CD4-positive, alpha-beta memory T cell (primary cell): ENCODE data around the gene CIZ1. TPM values are rescaled to one million over a fixed set of nuclear protein-coding genes. Genes with fewer than 3 reads are reported as not detected.
A peak's percentile ranks its signal among the peaks of the same experiment; 100 is the strongest.

Experiments used
- CTCF ChIA-PET: fragments of 350-600 bp; sonication (Branson Sonifier 250); formaldehyde crosslinking; loops from one replicate; lab custom pipeline; 2021; ENCODE audit warnings: inconsistent platforms; ENCODE audit not compliant: partially characterized antibody; lab: Charles Lee
- POLR2A ChIA-PET: fragments of 350-600 bp; sonication (Branson Sonifier 250); formaldehyde crosslinking; loops from one replicate; lab custom pipeline; 2021; ENCODE audit not compliant: partially characterized antibody; lab: Charles Lee
- DNase-seq, 5 donors: peaks; one replicate each; pipeline versions ENCODE4 v3.0.0 to v3.0.0-alpha.2; 2020 to 2022; ENCODE audit warnings: mixed read lengths in 1 of 5
- H3K27ac ChIP-seq: one replicate; pipeline ENCODE4 v1.7.0; 2013; ENCODE audit warnings: low read depth, low read length
- H3K27me3 ChIP-seq: 2 replicates; pipeline ENCODE4 v1.7.0; 2013; ENCODE audit warnings: mild to moderate bottlenecking, low read length, moderate library complexity; ENCODE audit not compliant: insufficient read depth
- H3K36me3 ChIP-seq: 2 replicates; pipeline ENCODE4 v1.7.0; 2013; ENCODE audit warnings: mild to moderate bottlenecking, low read length, moderate library complexity; ENCODE audit not compliant: insufficient read depth
- H3K4me1 ChIP-seq: 2 replicates; pipeline ENCODE4 v1.7.0; 2013; ENCODE audit warnings: mild to moderate bottlenecking, low read length, moderate library complexity; ENCODE audit not compliant: insufficient read depth
- H3K4me3 ChIP-seq, 2 donors: one replicate each; pipeline ENCODE4 v1.7.0; 2013; ENCODE audit warnings: low read length in 2 of 2, mild to moderate bottlenecking in 1 of 2
- H3K9me3 ChIP-seq, 2 donors: one replicate each; pipeline ENCODE4 v1.7.0; 2013; ENCODE audit warnings: low read length in 2 of 2, control low read depth in 1 of 2; ENCODE audit not compliant: control insufficient read depth in 1 of 2
- H3K27ac Mint-ChIP-seq, 7 donors: one replicate each; pipeline ENCODE4 v1.8.0; 2020 to 2021; ENCODE audit warnings: mixed read lengths in 7 of 7, mild to moderate bottlenecking in 6 of 7, inconsistent platforms in 3 of 7, moderate library complexity in 3 of 7
- H3K27me3 Mint-ChIP-seq, 2 donors: one replicate each; pipeline ENCODE4 v1.8.0; 2020 to 2021; ENCODE audit warnings: mixed read lengths in 2 of 2
- H3K36me3 Mint-ChIP-seq, 2 donors: one replicate each; pipeline ENCODE4 v1.8.0; 2020 to 2021; ENCODE audit warnings: mixed read lengths in 2 of 2, inconsistent platforms in 1 of 2, mild to moderate bottlenecking in 1 of 2
- H3K4me1 Mint-ChIP-seq, 4 donors: one replicate each; pipeline ENCODE4 v1.8.0; 2020 to 2021; ENCODE audit warnings: mixed read lengths in 4 of 4, mild to moderate bottlenecking in 1 of 4
- H3K4me3 Mint-ChIP-seq, 8 donors: one replicate each; pipeline ENCODE4 v1.8.0; 2020 to 2021; ENCODE audit warnings: mixed read lengths in 8 of 8, mild to moderate bottlenecking in 7 of 8, moderate library complexity in 6 of 8, inconsistent platforms in 3 of 8
- H3K9me3 Mint-ChIP-seq, 8 donors: one replicate each; pipeline ENCODE4 v1.8.0; 2020 to 2021; ENCODE audit warnings: mixed read lengths in 8 of 8, mild to moderate bottlenecking in 5 of 8, inconsistent platforms in 3 of 8, moderate library complexity in 1 of 8
- intact Hi-C: fragments of 100-400 bp; cut with micrococcal nuclease; formaldehyde crosslinking; loops from one replicate; pipeline ENCODE4 v1.15.1; 2023
- polyA plus RNA-seq, 2 donors: library from polyadenylated mRNA; unstranded; fragments of 300-500 nt; fragmentation: Illumina TruSeq; gene quantifications; one replicate each; pipeline ENCODE4 v1.2.3, GENCODE V29; 2021
- total RNA-seq, 2 experiments: library from RNA; stranded (reverse); gene quantifications; one replicate each; pipeline ENCODE4 v1.2.3, GENCODE V29; 2021

CIZ1 gene
- total and polyA plus RNA-seq, 4 experiments from 2014 or later: 3.1 to 165 (median 97.3) TPM

- Histone ChIP-seq H3K9me3 (no peaks in the 10 kb centered on the region), H3K27me3 (no peaks in the 10 kb centered on the region), H3K4me1 (no peaks in the 10 kb centered on the region), H3K36me3 (no peaks in the 10 kb centered on the region), H3K27ac (no peak overlapping the region), H3K4me3 (no peak overlapping the region)
- no peaks in the 10 kb centered on the region for H3K9me3 Mint-ChIP-seq
- H3K4me1 Mint-ChIP-seq: peaks cover 0 to 3% (median 0%) of the 10 kb centered on the region in 4 donors
- H3K27ac Mint-ChIP-seq: no peak overlapping the region
- intact Hi-C loops: no loop called here
- H3K27me3 Mint-ChIP-seq: no peaks in the 10 kb centered on the region
- no peak for DNase-seq
- ChIA-PET CTCF (no interaction called here), POLR2A (interaction anchor here (0.9 kb wide), 1 partner anchor 9 kb away, joined by 3 read pairs; no protein-coding TSS in a partner anchor)
- H3K36me3 Mint-ChIP-seq: no peaks in the 10 kb centered on the region
- no peak overlapping the region for H3K4me3 Mint-ChIP-seq
Observed at GRCh38 chr9:128152133-128153059, 39.0 kb downstream of the CIZ1 start.

- peaks cover 0 to 3% (median 0%) of the 10 kb centered on the region in 4 donors for H3K4me1 Mint-ChIP-seq
- Histone ChIP-seq H3K27ac (no peak overlapping the region), H3K9me3 (no peaks in the 10 kb centered on the region), H3K4me3 (no peak overlapping the region), H3K27me3 (no peaks in the 10 kb centered on the region), H3K4me1 (no peaks in the 10 kb centered on the region), H3K36me3 (no peaks in the 10 kb centered on the region)
- H3K9me3 Mint-ChIP-seq: no peaks in the 10 kb centered on the region
- no peaks in the 10 kb centered on the region for H3K36me3 Mint-ChIP-seq
- H3K27ac Mint-ChIP-seq: peak overlapping the region in 1 of 7 donors; percentile 36
- DNase-seq: no peak
- intact Hi-C loops: no loop called here
- CTCF ChIA-PET: interaction anchor here (1.1 kb wide), 1 partner anchor 8 kb away, joined by 3 read pairs; no protein-coding TSS in a partner anchor
- H3K4me3 Mint-ChIP-seq: no peak overlapping the region
- H3K27me3 Mint-ChIP-seq: no peaks in the 10 kb centered on the region
- POLR2A ChIA-PET: interaction anchor here (0.9 kb wide), 1 partner anchor 9 kb away, joined by 3 read pairs; no protein-coding TSS in a partner anchor
Observed at GRCh38 chr9:128151309-128152132, 39.9 kb downstream of the CIZ1 start.

GRCh38 chr9:128150594-128151308 is 40.6 kb downstream of the CIZ1 start:
- Histone ChIP-seq H3K36me3 (no peaks in the 10 kb centered on the region), H3K27me3 (no peaks in the 10 kb centered on the region), H3K4me1 (no peaks in the 10 kb centered on the region), H3K9me3 (no peaks in the 10 kb centered on the region), H3K4me3 (no peak overlapping the region), H3K27ac (no peak overlapping the region)
- peak overlapping the region in 1 of 7 donors; percentile 36 for H3K27ac Mint-ChIP-seq
- CTCF ChIA-PET: interaction anchor here (0.6 to 1.1 kb wide), 2 partner anchors 9 to 60 kb away, joined by 3 read pairs; no protein-coding TSS in a partner anchor
- no peaks in the 10 kb centered on the region for H3K36me3 Mint-ChIP-seq
- H3K4me3 Mint-ChIP-seq: no peak overlapping the region
- intact Hi-C loops: no loop called here
- H3K27me3 Mint-ChIP-seq: no peaks in the 10 kb centered on the region
- POLR2A ChIA-PET: no interaction called here
- H3K9me3 Mint-ChIP-seq: no peaks in the 10 kb centered on the region
- no peak for DNase-seq
- peaks cover 0 to 3% (median 0%) of the 10 kb centered on the region in 4 donors for H3K4me1 Mint-ChIP-seq

- no peak overlapping the region for H3K4me3 Mint-ChIP-seq
- no peak overlapping the region for H3K27ac ChIP-seq
- no peaks in the 10 kb centered on the region for H3K9me3 Mint-ChIP-seq
- DNase-seq: no peak
- H3K9me3 ChIP-seq: no peaks in the 10 kb centered on the region
- no peaks in the 10 kb centered on the region for H3K36me3 Mint-ChIP-seq
- H3K27me3 ChIP-seq: no peaks in the 10 kb centered on the region
- ChIA-PET POLR2A (no interaction called here), CTCF (interaction anchor here (1.1 kb wide), 1 partner anchor 9 kb away, joined by 3 read pairs; no protein-coding TSS in a partner anchor)
- intact Hi-C loops: no loop called here
- no peaks in the 10 kb centered on the region for H3K4me1 ChIP-seq
- peaks cover 0 to 3% (median 0%) of the 10 kb centered on the region in 4 donors for H3K4me1 Mint-ChIP-seq
- H3K4me3 ChIP-seq: no peak overlapping the region
- no peaks in the 10 kb centered on the region for H3K36me3 ChIP-seq
- no peaks in the 10 kb centered on the region for H3K27me3 Mint-ChIP-seq
- H3K27ac Mint-ChIP-seq: no peak overlapping the region
Observed at GRCh38 chr9:128149951-128150593, 41.3 kb downstream of the CIZ1 start.

GRCh38 chr9:128149001-128149701 is 42.2 kb downstream of the CIZ1 start, which contains the start of gene LCN2:
Gene LCN2, plus strand, starts transcription at chr9:128149453. Its CDS starts 73 bp downstream, at chr9:128149526.
- Mint-ChIP-seq H3K36me3 (no peaks in the 10 kb centered on the region), H3K27ac (peak within 1 kb of the TSS in 2 of 7 donors; percentile 42 to 55), H3K4me1 (peaks cover 0 to 3% (median 0%) of the 10 kb centered on the region in 4 donors), H3K9me3 (no peaks in the 10 kb centered on the region), H3K4me3 (no peak within 1 kb of the TSS), H3K27me3 (no peaks in the 10 kb centered on the region)
- Histone ChIP-seq H3K4me3 (no peak within 1 kb of the TSS), H3K9me3 (no peaks in the 10 kb centered on the region), H3K27me3 (no peaks in the 10 kb centered on the region), H3K4me1 (peaks cover under 1% of the 10 kb centered on the region), H3K36me3 (no peaks in the 10 kb centered on the region), H3K27ac (no peak within 1 kb of the TSS)
- intact Hi-C loops: no loop called here
- no peak for DNase-seq
- ChIA-PET CTCF (no interaction called here), POLR2A (no interaction called here)

DNA sequence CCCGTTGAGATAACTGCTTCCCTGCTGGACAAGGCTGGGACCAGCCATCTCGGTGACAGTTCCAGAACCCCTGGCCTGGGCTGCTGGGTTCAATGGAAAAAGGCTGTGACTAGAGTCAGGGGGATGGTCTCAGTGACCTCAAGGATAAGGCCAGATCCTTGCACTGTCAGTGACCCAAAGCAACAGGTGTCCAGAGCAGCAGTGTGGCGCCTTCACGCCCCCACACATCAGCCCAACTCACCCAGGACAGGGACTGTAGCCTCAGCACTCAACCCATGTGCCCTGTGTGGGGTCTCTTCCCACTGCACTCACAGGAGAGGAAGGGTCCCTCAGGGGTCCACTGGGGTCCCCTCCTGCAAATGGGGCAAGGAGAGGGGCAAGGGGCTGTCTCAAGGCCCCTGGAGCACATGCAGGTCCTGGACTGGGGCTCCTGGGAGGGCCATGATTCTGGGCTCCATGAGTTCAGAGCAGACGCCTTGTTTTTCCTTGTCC is 42.8 kb downstream of the CIZ1 start:
- no peak overlapping the region for H3K27ac Mint-ChIP-seq
- H3K4me1 Mint-ChIP-seq: peaks cover 0 to 3% (median 2%) of the 10 kb centered on the region in 4 donors
- no peak for DNase-seq
- no peaks in the 10 kb centered on the region for H3K27me3 Mint-ChIP-seq
- H3K36me3 ChIP-seq: no peaks in the 10 kb centered on the region
- H3K4me3 Mint-ChIP-seq: no peak overlapping the region
- ChIA-PET POLR2A (no interaction called here), CTCF (no interaction called here)
- H3K27me3 ChIP-seq: no peaks in the 10 kb centered on the region
- H3K4me3 ChIP-seq: no peak overlapping the region
- peaks cover 6% of the 10 kb centered on the region for H3K4me1 ChIP-seq
- no peak overlapping the region for H3K27ac ChIP-seq
- H3K9me3 Mint-ChIP-seq: no peaks in the 10 kb centered on the region
- intact Hi-C loops: no loop called here
- no peaks in the 10 kb centered on the region for H3K36me3 Mint-ChIP-seq
- H3K9me3 ChIP-seq: no peaks in the 10 kb centered on the region
